Suprapubic skin (tissue), 4 donors: Measurements from ENCODE around the gene ORC3. TPM values are rescaled to one million over a fixed set of nuclear protein-coding genes. Genes with fewer than 3 reads are reported as not detected.

Experiments
- DNase-seq, 2 donors: peaks; one replicate each; pipeline ENCODE4 v3.0.0-alpha.2; 2019; ENCODE audit warnings: low spot score in 2 of 2
- H3K27ac ChIP-seq: fragments of 200-600 bp; sonication (generic); one replicate; pipeline ENCODE4 v1.5.1; 2019
- H3K27me3 ChIP-seq: fragments of 200-600 bp; sonication (generic); one replicate; pipeline ENCODE4 v1.5.1; 2019
- H3K36me3 ChIP-seq: fragments of 200-600 bp; sonication (generic); one replicate; pipeline ENCODE4 v1.5.1; 2019
- H3K4me1 ChIP-seq: fragments of 200-600 bp; sonication (generic); one replicate; pipeline ENCODE4 v1.5.1; 2019
- H3K4me3 ChIP-seq: fragments of 200-600 bp; sonication (generic); one replicate; pipeline ENCODE4 v1.5.1; 2019; ENCODE audit warnings: mild to moderate bottlenecking
- H3K9me3 ChIP-seq: fragments of 200-600 bp; sonication (generic); one replicate; pipeline ENCODE4 v1.5.1; 2019
- EP300 ChIP-seq: sonication (generic); formaldehyde crosslinking; IDR thresholded peaks from one replicate; pipeline ENCODE4 v1.6.1; 2017; ENCODE audit warnings: antibody characterized with exemption
- POLR2A ChIP-seq, 2 donors: fragments of 450-650 bp; IDR thresholded peaks; one replicate each; pipeline ENCODE4 v1.6.1; 2017; ENCODE audit warnings: antibody characterized with exemption in 2 of 2, mild to moderate bottlenecking in 2 of 2, moderate library complexity in 2 of 2
- POLR2AphosphoS5 ChIP-seq, 3 donors: sonication (generic); formaldehyde crosslinking; IDR thresholded peaks; one replicate each; pipeline ENCODE4 v1.6.1; 2017; ENCODE audit warnings: antibody characterized with exemption in 3 of 3
- WGBS: methylation state at CpG from one replicate; pipeline ENCODE4 v1.1.5; 2018; 5-methylcytosine and 5-hydroxymethylcytosine counted together
- total RNA-seq, 4 donors: library from RNA; depleted of rRNA; stranded (reverse); fragments of >200 nt; gene quantifications; one replicate each; pipeline ENCODE4 v1.1.0, GENCODE V29; 2016
- TF ChIP-seq, protein P1 (sequence below), 2 donors: fragments of 200-600 bp in 1 of 2; fragments of 450-650 bp in 1 of 2; sonication (generic) in 1 of 2; IDR thresholded peaks; one replicate each; pipeline ENCODE4 v1.5.1; 2016 to 2019; ENCODE audit warnings: antibody characterized with exemption in 2 of 2, mild to moderate bottlenecking in 1 of 2, moderate library complexity in 1 of 2

ORC3 gene
- total RNA-seq, 4 donors from 2014 or later: 9.7 to 30.6 (median 12.9) TPM

DNA sequence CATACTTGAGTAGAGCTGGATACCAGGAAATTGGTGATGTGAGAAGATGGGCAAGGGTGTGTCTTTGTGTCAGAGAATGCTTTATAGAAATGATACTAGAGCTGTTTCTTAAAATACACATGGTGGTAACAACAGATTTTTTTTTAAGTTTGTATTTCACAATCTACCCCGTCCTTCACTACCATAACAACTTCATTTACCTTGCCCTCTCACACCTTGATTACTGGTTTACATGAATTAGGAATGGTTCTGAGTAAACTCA lies 45.5 kb upstream of the ORC3 start:
- no peaks in the 10 kb centered on the region for H3K9me3 ChIP-seq
- no peak overlapping the region for H3K4me3 ChIP-seq
- no peaks in the 10 kb centered on the region for H3K27me3 ChIP-seq
- H3K27ac ChIP-seq: no peak overlapping the region
- no peak for TF ChIP-seq POLR2AphosphoS5 (IDR thresholded peaks at IDR 0.05)
- DNase-seq: no peak
- 83% methylated on average over 1 of the region's 1 CpG for WGBS
- H3K4me1 ChIP-seq: no peaks in the 10 kb centered on the region
- H3K36me3 ChIP-seq: peaks cover 64% of the 10 kb centered on the region

DNA sequence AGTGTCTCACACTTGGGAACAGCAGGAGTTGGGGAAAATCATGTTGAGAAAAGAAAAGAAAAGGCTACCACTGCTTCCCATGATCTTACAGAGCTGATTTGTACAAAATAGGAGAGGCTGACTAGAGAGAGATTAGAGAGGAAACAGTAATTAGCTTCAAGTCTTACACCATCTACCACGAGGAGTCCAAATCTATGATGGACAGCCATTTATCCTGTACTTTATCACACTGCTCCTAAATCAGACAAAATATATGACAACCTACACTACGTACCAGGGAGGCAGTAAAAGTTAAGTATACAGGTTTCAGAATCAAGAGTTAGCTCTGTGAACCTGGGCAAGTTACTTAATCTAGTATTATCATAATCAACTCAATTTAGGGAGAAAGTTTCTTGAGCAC lies 38.1 kb upstream of the ORC3 start:
- Histone ChIP-seq H3K9me3 (no peaks in the 10 kb centered on the region), H3K36me3 (peaks cover 35% of the 10 kb centered on the region), H3K4me1 (no peaks in the 10 kb centered on the region), H3K4me3 (no peak overlapping the region), H3K27me3 (no peaks in the 10 kb centered on the region), H3K27ac (no peak overlapping the region)
- TF ChIP-seq POLR2A (IDR thresholded peaks at IDR 0.05) (no peak), EP300 (no peak), POLR2AphosphoS5 (IDR thresholded peaks at IDR 0.05) (no peak)
- TF ChIP-seq, protein P1, sequence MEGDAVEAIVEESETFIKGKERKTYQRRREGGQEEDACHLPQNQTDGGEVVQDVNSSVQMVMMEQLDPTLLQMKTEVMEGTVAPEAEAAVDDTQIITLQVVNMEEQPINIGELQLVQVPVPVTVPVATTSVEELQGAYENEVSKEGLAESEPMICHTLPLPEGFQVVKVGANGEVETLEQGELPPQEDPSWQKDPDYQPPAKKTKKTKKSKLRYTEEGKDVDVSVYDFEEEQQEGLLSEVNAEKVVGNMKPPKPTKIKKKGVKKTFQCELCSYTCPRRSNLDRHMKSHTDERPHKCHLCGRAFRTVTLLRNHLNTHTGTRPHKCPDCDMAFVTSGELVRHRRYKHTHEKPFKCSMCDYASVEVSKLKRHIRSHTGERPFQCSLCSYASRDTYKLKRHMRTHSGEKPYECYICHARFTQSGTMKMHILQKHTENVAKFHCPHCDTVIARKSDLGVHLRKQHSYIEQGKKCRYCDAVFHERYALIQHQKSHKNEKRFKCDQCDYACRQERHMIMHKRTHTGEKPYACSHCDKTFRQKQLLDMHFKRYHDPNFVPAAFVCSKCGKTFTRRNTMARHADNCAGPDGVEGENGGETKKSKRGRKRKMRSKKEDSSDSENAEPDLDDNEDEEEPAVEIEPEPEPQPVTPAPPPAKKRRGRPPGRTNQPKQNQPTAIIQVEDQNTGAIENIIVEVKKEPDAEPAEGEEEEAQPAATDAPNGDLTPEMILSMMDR (IDR thresholded peaks at IDR 0.05): no peak
- WGBS: 81% methylated on average over 2 of the region's 2 CpGs
- DNase-seq: no peak

DNA sequence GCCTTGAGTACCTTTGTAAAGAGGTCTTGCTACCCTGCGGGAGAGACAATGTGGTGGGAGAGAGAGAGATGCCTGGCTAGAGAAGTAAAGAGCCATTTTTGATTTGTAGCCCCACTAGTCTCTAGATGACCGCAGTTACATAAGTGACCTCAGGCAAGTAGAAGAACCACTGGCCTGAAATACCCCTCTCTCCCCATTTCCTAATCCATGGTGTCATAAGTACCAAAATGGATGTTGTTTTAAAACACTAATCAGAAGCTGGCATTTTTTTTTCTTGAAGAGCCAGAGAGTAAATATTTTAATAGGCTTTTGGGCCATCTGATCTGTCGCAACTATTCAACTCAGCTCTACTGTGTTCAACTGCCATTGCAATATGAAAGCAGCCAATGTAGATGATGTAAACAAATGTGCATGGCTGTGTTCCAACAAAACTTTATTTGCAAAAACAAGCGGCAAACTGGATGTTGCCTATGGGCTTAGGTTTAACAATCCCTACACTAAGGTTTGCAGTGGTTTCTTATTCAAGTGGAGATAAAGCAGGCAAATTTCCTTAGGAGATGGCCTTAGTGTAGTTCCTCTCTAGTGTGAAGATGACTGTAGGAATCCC lies 36.7 kb upstream of the ORC3 start:
- no peak for DNase-seq
- Histone ChIP-seq H3K9me3 (no peaks in the 10 kb centered on the region), H3K27me3 (no peaks in the 10 kb centered on the region), H3K4me3 (no peak overlapping the region), H3K4me1 (no peaks in the 10 kb centered on the region), H3K27ac (no peak overlapping the region), H3K36me3 (peaks cover 28% of the 10 kb centered on the region)
- TF ChIP-seq POLR2AphosphoS5 (IDR thresholded peaks at IDR 0.05): no peak
- no peak for TF ChIP-seq POLR2A (IDR thresholded peaks at IDR 0.05)
- TF ChIP-seq, protein P1 (IDR thresholded peaks at IDR 0.05): no peak
- no peak for TF ChIP-seq EP300
- WGBS: 92% methylated on average over 4 of the region's 4 CpGs

DNA sequence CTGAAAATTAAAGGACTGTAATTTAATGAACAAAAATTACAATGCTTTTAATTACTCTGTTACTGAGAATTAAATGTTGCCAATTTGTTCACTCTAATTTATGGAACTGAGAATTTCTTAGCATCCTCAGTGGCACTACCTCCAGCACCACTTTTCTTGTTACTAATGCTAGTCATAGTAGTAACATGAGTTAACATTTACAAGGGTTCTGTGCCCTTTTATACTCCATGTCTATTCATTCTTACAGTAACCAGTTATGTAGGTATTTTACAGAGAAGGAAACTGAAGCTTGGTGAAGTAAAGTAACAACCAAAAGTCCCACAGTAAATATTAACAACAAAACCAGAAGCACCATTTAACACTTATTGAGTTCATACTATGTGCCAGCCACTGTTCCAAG lies 34.4 kb upstream of the ORC3 start:
- no peaks in the 10 kb centered on the region for H3K9me3 ChIP-seq
- H3K36me3 ChIP-seq: peaks cover 29% of the 10 kb centered on the region
- no peak for DNase-seq
- no peak overlapping the region for H3K4me3 ChIP-seq
- no peak overlapping the region for H3K27ac ChIP-seq
- H3K4me1 ChIP-seq: no peaks in the 10 kb centered on the region
- TF ChIP-seq EP300 (no peak), POLR2A (IDR thresholded peaks at IDR 0.05) (no peak), POLR2AphosphoS5 (IDR thresholded peaks at IDR 0.05) (no peak)
- TF ChIP-seq, protein P1 (IDR thresholded peaks at IDR 0.05): no peak
- H3K27me3 ChIP-seq: no peaks in the 10 kb centered on the region

DNA sequence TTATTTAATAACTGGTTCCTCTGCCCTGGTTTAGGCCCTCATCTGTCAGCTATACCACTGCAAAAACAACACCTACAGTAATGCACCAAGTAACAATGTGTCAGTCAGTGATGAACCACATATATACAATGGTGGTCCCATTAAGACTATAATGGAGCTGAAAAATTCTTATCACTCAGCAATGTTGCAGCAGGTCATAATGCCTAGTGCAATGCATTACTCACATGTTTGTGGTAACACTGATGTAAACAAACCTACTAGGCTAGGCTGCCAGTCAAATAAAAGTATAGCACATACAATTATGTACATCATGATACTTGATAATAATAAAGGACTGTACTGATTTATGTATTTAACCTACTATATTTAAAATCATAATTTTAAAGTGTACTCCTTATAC lies 31.5 kb upstream of the ORC3 start:
- Histone ChIP-seq H3K4me1 (no peaks in the 10 kb centered on the region), H3K36me3 (peaks cover 45% of the 10 kb centered on the region), H3K4me3 (no peak overlapping the region), H3K27me3 (no peaks in the 10 kb centered on the region), H3K27ac (no peak overlapping the region), H3K9me3 (no peaks in the 10 kb centered on the region)
- TF ChIP-seq EP300: no peak
- TF ChIP-seq, protein P1 (IDR thresholded peaks at IDR 0.05): no peak
- no peak for TF ChIP-seq POLR2AphosphoS5 (IDR thresholded peaks at IDR 0.05)
- no peak for TF ChIP-seq POLR2A (IDR thresholded peaks at IDR 0.05)
- no peak for DNase-seq

DNA sequence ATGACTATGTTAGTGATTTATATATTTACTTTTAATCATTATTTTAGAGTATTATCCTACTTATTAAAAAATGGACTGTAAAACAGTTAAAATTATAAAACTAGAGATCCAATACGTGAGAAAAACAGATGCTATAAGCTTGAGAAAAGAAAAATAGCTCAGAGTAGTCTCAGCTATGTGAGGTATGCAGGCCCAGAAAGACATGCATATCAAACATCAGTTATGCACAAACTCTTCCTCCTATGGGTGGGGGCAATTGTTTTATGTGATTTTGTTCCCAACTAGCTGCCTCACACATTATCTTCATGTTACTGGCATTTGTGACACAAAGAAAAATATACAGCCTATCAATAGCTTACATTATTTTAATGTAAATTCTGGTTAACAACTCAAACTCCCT lies 28.9 kb upstream of the ORC3 start:
- DNase-seq: no peak
- TF ChIP-seq, protein P1 (IDR thresholded peaks at IDR 0.05): no peak
- TF ChIP-seq POLR2A (IDR thresholded peaks at IDR 0.05) (no peak), EP300 (no peak), POLR2AphosphoS5 (IDR thresholded peaks at IDR 0.05) (no peak)
- H3K36me3 ChIP-seq: peaks cover 57% of the 10 kb centered on the region
- H3K4me1 ChIP-seq: no peaks in the 10 kb centered on the region
- no peaks in the 10 kb centered on the region for H3K27me3 ChIP-seq
- no peaks in the 10 kb centered on the region for H3K9me3 ChIP-seq
- no peak overlapping the region for H3K27ac ChIP-seq
- 89% methylated on average over 1 of the region's 1 CpG for WGBS
- no peak overlapping the region for H3K4me3 ChIP-seq
